Parathyroid adenoma (tissue), 2 donors: Measurements from ENCODE around the gene RFC1.
A peak's percentile ranks its signal among the peaks of the same experiment; 100 is the strongest.
"Not testable (repeated sequence)": the region's sequence is repeated elsewhere in the genome, so short reads cannot be mapped to it uniquely, and the experiment has no call there.

Experiments
- H2AFZ ChIP-seq: fragments of 300-600 bp; sonication (generic); one replicate; pipeline ENCODE4 v1.7.0; 2017; ENCODE audit warnings: antibody characterized with exemption, mild to moderate bottlenecking
- H3K27ac ChIP-seq: fragments of 300-600 bp; sonication (generic); one replicate; pipeline ENCODE4 v1.7.0; 2017
- H3K27me3 ChIP-seq: fragments of 300-600 bp; sonication (generic); one replicate; pipeline ENCODE4 v1.7.0; 2017; ENCODE audit warnings: low read length; ENCODE audit not compliant: control insufficient read depth, insufficient read depth
- H3K36me3 ChIP-seq: fragments of 300-600 bp; sonication (generic); one replicate; pipeline ENCODE4 v1.7.0; 2017; ENCODE audit warnings: low read length; ENCODE audit not compliant: control insufficient read depth, insufficient read depth
- H3K4me1 ChIP-seq: fragments of 300-600 bp; sonication (generic); one replicate; pipeline ENCODE4 v1.7.0; 2017; ENCODE audit warnings: control low read depth
- H3K4me2 ChIP-seq: fragments of 300-600 bp; sonication (generic); one replicate; pipeline ENCODE4 v1.7.0; 2017; ENCODE audit warnings: low read length
- H3K4me3 ChIP-seq: fragments of 300-600 bp; sonication (generic); one replicate; pipeline ENCODE4 v1.7.0; 2017; ENCODE audit warnings: low read depth, low read length
- H3K79me2 ChIP-seq: fragments of 300-600 bp; sonication (generic); one replicate; pipeline ENCODE4 v1.7.0; 2017; ENCODE audit warnings: control low read depth
- H3K9ac ChIP-seq: fragments of 300-600 bp; sonication (generic); one replicate; pipeline ENCODE4 v1.7.0; 2017; ENCODE audit warnings: mild to moderate bottlenecking
- H3K9me3 ChIP-seq: fragments of 300-600 bp; sonication (generic); one replicate; pipeline ENCODE4 v1.7.0; 2017; ENCODE audit warnings: low read length; ENCODE audit not compliant: control insufficient read depth
- TF ChIP-seq, protein P1 (sequence below): fragments of 300-600 bp; sonication (generic); IDR thresholded peaks from one replicate; pipeline ENCODE4 v1.7.0; 2017; ENCODE audit warnings: antibody characterized with exemption, mild to moderate bottlenecking
- donor health status: primary hyperparathyroidism.

RFC1 gene

DNA sequence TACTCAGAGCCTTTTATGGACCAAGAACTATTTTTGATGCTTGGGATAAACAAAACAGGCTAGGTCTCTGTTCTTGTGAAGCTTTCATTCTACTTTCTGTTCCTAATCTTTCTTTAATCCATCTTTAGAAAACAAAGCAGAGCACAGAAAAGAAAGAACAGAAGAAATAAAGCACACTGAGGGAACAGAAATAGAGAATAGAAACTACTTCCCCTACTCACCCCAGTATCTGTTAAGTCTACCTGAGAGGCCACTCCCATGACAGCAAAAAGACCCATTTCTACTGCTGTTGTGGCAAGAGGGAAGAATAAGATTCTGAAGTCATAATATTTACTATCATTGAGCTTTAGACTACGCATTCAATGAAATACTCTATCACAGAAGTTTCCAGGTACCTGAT is 9.2 kb downstream of the RFC1 start:
- H3K4me1 ChIP-seq, result no peaks in the 10 kb centered on the region
- TF ChIP-seq, protein P1, sequence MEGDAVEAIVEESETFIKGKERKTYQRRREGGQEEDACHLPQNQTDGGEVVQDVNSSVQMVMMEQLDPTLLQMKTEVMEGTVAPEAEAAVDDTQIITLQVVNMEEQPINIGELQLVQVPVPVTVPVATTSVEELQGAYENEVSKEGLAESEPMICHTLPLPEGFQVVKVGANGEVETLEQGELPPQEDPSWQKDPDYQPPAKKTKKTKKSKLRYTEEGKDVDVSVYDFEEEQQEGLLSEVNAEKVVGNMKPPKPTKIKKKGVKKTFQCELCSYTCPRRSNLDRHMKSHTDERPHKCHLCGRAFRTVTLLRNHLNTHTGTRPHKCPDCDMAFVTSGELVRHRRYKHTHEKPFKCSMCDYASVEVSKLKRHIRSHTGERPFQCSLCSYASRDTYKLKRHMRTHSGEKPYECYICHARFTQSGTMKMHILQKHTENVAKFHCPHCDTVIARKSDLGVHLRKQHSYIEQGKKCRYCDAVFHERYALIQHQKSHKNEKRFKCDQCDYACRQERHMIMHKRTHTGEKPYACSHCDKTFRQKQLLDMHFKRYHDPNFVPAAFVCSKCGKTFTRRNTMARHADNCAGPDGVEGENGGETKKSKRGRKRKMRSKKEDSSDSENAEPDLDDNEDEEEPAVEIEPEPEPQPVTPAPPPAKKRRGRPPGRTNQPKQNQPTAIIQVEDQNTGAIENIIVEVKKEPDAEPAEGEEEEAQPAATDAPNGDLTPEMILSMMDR, result no peak
- no peak overlapping the region for H3K4me3 ChIP-seq

DNA sequence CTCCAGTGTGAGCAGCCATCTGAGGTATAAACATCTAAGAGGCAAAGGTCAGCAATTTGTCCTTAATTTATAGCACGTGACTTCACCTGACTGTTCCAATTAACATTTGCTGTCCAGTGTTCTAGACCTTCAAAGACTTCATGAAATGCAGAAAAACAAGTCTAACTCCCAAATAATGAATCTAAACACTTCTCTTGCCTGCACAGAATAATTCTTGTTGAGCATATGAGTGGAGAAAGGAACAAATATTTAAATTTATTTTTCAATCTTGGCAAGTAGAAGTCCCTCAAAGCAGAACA is 12.0 kb downstream of the RFC1 start:
- no peaks in the 10 kb centered on the region for H3K9me3 ChIP-seq
- H3K4me1 ChIP-seq, result peaks cover 2% of the 10 kb centered on the region
- peaks cover 9% of the 10 kb centered on the region for H3K79me2 ChIP-seq

More for the DNA sequence above, 9.2 kb downstream of the RFC1 start:
- H2AFZ ChIP-seq, result no peak overlapping the region
- no peaks in the 10 kb centered on the region for H3K9me3 ChIP-seq
- H3K79me2 ChIP-seq, result peaks cover 9% of the 10 kb centered on the region
- no peak overlapping the region for H3K27ac ChIP-seq
- no peak overlapping the region for H3K9ac ChIP-seq
- H3K4me2 ChIP-seq, result no peak overlapping the region
- no peaks in the 10 kb centered on the region for H3K27me3 ChIP-seq
- H3K36me3 ChIP-seq, result no peaks in the 10 kb centered on the region

DNA sequence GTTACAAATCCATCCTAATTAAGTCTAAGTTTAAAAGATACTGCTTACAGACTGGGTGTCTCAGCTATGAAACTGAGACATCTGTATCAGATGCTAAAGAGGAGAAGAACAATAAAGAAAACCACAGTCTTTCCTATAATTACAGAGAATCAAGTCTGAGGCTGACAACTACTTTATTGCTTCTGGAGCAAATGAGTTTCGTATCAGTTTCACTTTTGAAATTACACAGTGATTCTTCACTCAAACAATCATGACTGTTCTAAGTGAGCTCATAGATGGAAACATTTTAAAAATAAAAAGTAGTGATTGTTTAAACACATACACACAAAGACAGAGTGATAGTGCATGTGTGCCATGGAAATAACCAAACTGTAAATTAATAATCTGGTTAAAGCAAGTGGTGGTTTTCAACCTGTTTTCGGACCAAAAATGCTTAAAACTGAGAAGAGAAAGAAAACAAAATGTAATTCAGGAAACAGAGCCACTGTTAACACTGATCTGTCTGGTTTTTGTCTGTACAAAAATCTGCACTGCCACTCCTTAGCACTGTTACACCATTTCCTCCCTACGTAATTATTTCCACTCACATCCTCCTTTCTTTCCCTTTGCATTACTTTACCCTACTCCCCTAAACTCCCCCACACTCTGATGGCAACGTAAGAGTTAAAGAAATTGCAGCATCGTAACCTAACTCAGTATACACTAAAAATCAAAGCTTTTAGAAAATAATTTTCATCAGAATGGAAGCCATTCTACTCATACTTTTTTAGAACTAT is 12.5 kb downstream of the RFC1 start:
- peak overlapping the region; percentile 36 for H3K4me3 ChIP-seq
- H3K9ac ChIP-seq, result no peak overlapping the region
- no peaks in the 10 kb centered on the region for H3K9me3 ChIP-seq
- peaks cover 5% of the 10 kb centered on the region for H3K4me1 ChIP-seq
- H3K36me3 ChIP-seq, result peaks cover 2% of the 10 kb centered on the region
- TF ChIP-seq, protein P1, result no peak
- peak overlapping the region; percentile 26 for H3K27ac ChIP-seq
- H3K79me2 ChIP-seq, result peaks cover 4% of the 10 kb centered on the region
- peak overlapping the region; percentile 61 for H3K4me2 ChIP-seq
- H2AFZ ChIP-seq, result no peak overlapping the region
- no peaks in the 10 kb centered on the region for H3K27me3 ChIP-seq

More for the DNA sequence above, 12.0 kb downstream of the RFC1 start:
- TF ChIP-seq, protein P1, result no peak
- peaks cover 2% of the 10 kb centered on the region for H3K36me3 ChIP-seq
- H3K27ac ChIP-seq, result peak overlapping the region; percentile 26
- no peak overlapping the region for H2AFZ ChIP-seq
- H3K27me3 ChIP-seq, result no peaks in the 10 kb centered on the region
- H3K9ac ChIP-seq, result no peak overlapping the region
- no peak overlapping the region for H3K4me3 ChIP-seq
- H3K4me2 ChIP-seq, result peak overlapping the region; percentile 61

DNA sequence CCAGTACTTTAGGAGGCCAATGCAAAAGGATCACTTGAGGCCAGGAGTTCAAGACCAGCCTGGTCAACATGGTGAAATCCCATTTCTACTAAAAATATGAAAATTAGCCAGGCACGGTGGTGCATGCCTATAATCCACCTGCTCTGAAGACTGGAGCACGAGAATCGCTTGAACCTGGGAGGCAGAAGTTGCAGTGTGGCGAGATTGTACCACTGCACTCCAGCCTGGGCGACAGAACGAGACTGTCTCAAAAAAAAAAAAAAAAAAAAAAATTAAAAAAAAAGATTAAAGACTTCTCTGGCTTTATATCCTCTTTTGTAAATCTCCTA is 13.0 kb downstream of the RFC1 start:
- not testable (repeated sequence) for H3K36me3 ChIP-seq, H3K9me3 ChIP-seq, H3K27me3 ChIP-seq, H2AFZ ChIP-seq, H3K79me2 ChIP-seq, H3K27ac ChIP-seq, H3K4me3 ChIP-seq, H3K4me1 ChIP-seq, H3K9ac ChIP-seq
- peak overlapping the region; percentile 61 for H3K4me2 ChIP-seq

DNA sequence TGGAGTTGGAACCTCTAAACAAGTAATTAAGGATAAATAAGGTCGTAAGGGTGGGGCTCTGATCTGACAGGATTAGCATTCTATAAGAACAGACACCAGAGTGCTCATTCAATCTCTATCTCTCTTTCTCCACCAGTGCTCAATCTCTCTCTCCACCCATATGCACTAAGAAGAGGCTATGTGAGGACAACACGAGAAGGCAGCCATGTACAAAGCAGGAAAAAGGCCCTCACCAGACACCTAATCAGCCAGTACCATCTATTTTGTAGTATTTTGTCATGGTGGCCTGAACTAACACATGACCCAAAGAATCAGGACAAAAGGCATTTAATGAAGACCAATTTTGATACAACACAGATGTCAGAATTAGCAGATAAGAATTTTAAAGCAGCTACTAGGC is 16.8 kb downstream of the RFC1 start:
- TF ChIP-seq, protein P1, result no peak
- Histone ChIP-seq H3K9ac (no peak overlapping the region), H3K4me1 (peaks cover 8% of the 10 kb centered on the region), H3K36me3 (peaks cover 2% of the 10 kb centered on the region), H2AFZ (no peak overlapping the region), H3K4me3 (no peak overlapping the region), H3K9me3 (no peaks in the 10 kb centered on the region), H3K27me3 (no peaks in the 10 kb centered on the region), H3K4me2 (no peak overlapping the region), H3K79me2 (peaks cover 6% of the 10 kb centered on the region), H3K27ac (no peak overlapping the region)
